Measurements from ENCODE around the gene REPS2.

REPS2 gene

DNA sequence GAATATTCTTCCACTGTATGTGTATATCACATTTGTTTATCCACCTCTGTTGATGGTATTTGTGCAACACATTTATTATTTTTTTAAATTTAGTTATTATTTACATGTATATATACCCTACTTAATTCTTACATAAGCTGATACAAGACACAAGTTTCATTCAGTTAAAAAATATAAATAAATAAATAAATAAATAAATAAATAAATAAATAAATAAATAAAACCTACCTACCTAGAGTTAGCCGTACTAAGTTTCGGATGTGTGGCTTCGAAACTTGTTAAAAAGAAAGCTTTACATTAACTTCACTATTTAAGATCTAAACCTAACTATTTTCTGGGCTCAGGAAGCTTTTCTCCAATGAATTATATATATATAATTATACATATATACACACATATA is 23.3 kb upstream of the REPS2 start:
- no peak overlapping the region for H4K8ac ChIP-seq (ENCODE audit: low read depth, low read length)
- no peak overlapping the region for H2BK120ac ChIP-seq (ENCODE audit: insufficient read depth, low read length, poor library complexity)
- H3K4me1 ChIP-seq (ENCODE audit: control insufficient read depth in 1 of 2, insufficient read depth in 2 of 2, low read length in 2 of 2): no peaks in the 10 kb centered on the region
- WGBS (ENCODE audit: extremely low coverage, insufficient coverage, insufficient read length): no CpG with 5 or more reads among the region's 3 CpGs
- no peak overlapping the region for H3K27ac ChIP-seq (ENCODE audit: low read depth, low read length)
- no peak overlapping the region for H3K4me2 ChIP-seq (ENCODE audit: low read length)
- H3K14ac ChIP-seq (ENCODE audit: low read length): no peak overlapping the region
- no peak overlapping the region for H2BK12ac ChIP-seq (ENCODE audit: low read length)
- H4K12ac ChIP-seq (ENCODE audit: low read depth, low read length): no peak overlapping the region
- H4K91ac ChIP-seq (ENCODE audit: low read depth, low read length): no peak overlapping the region
- H3K4ac ChIP-seq (ENCODE audit: low read depth, low read length): no peak overlapping the region
- H3K18ac ChIP-seq (ENCODE audit: low read length): no peak overlapping the region
- no peak overlapping the region for H2AFZ ChIP-seq (ENCODE audit: insufficient read depth, low read length, poor library complexity)
- H3K23ac ChIP-seq (ENCODE audit: low read length): no peak overlapping the region
- no peak overlapping the region for H3K9ac ChIP-seq (ENCODE audit: low read length)
- no peak overlapping the region for H2BK5ac ChIP-seq (ENCODE audit: low read depth, low read length, poor library complexity)
- no peaks in the 10 kb centered on the region for H3K79me1 ChIP-seq (ENCODE audit: low read length)
- DNase-seq: no peak
- H3K36me3 ChIP-seq (ENCODE audit: control insufficient read depth in 1 of 2, insufficient read depth in 2 of 2, low read length in 2 of 2): no peaks in the 10 kb centered on the region
- H3K79me2 ChIP-seq (ENCODE audit: control insufficient read depth, insufficient read depth, low read length, poor library complexity): no peaks in the 10 kb centered on the region
- H2AK5ac ChIP-seq (ENCODE audit: low read length): no peak overlapping the region
- H3K27me3 ChIP-seq (ENCODE audit: insufficient read depth, low read length): no peaks in the 10 kb centered on the region
- H3K4me3 ChIP-seq (ENCODE audit: low read depth, low read length): no peak overlapping the region
- H3K9me3 ChIP-seq (ENCODE audit: insufficient read depth, low read depth, low read length): no peaks in the 10 kb centered on the region

GRCh38 chrX:16924631-16925480 is 21.6 kb upstream of the REPS2 start:
- H3K18ac ChIP-seq (ENCODE audit: low read length): no peak overlapping the region
- WGBS (ENCODE audit: extremely low coverage, insufficient coverage, insufficient read length): no CpG with 5 or more reads among the region's 1 CpG
- H3K9ac ChIP-seq (ENCODE audit: low read length): no peak overlapping the region

DNA sequence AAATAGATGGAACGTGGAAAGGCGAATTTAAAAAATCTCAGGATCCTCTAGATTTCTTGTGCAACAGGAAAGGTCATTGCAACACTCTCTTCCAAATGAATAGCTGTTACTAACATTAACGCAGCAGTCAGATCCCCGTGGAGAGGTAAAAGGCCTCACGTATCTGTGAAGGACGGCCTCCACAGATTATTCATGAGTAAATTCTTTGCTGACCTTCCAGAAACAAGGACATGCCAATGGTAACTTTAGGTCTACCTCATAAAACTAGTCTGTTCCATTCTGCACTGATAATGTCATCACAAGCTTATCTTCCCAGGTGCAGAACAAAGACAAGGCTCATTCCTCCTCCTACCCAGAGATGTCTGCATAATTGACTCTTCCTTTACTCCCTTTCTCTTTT is 16.1 kb upstream of the REPS2 start:
- Histone ChIP-seq H3K4me1 (ENCODE audit: control insufficient read depth in 1 of 2, insufficient read depth in 2 of 2, low read length in 2 of 2) (no peaks in the 10 kb centered on the region), H2BK5ac (ENCODE audit: low read depth, low read length, poor library complexity) (no peak overlapping the region), H4K12ac (ENCODE audit: low read depth, low read length) (no peak overlapping the region), H4K91ac (ENCODE audit: low read depth, low read length) (no peak overlapping the region), H3K23ac (ENCODE audit: low read length) (no peak overlapping the region), H3K18ac (ENCODE audit: low read length) (no peak overlapping the region), H3K9ac (ENCODE audit: low read length) (no peak overlapping the region), H2AK5ac (ENCODE audit: low read length) (no peak overlapping the region), H3K4ac (ENCODE audit: low read depth, low read length) (no peak overlapping the region), H2BK120ac (ENCODE audit: insufficient read depth, low read length, poor library complexity) (no peak overlapping the region), H3K14ac (ENCODE audit: low read length) (no peak overlapping the region), H3K9me3 (ENCODE audit: insufficient read depth, low read depth, low read length) (no peaks in the 10 kb centered on the region), H3K27me3 (ENCODE audit: insufficient read depth, low read length) (no peaks in the 10 kb centered on the region), H4K8ac (ENCODE audit: low read depth, low read length) (no peak overlapping the region), H3K36me3 (ENCODE audit: control insufficient read depth in 1 of 2, insufficient read depth in 2 of 2, low read length in 2 of 2) (no peaks in the 10 kb centered on the region), H3K79me1 (ENCODE audit: low read length) (no peaks in the 10 kb centered on the region), H3K4me2 (ENCODE audit: low read length) (no peak overlapping the region), H3K27ac (ENCODE audit: low read depth, low read length) (no peak overlapping the region), H2BK12ac (ENCODE audit: low read length) (no peak overlapping the region), H3K79me2 (ENCODE audit: control insufficient read depth, insufficient read depth, low read length, poor library complexity) (no peaks in the 10 kb centered on the region), H3K4me3 (ENCODE audit: low read depth, low read length) (no peak overlapping the region), H2AFZ (ENCODE audit: insufficient read depth, low read length, poor library complexity) (no peak overlapping the region)
- no CpG with 5 or more reads among the region's 6 CpGs for WGBS (ENCODE audit: extremely low coverage, insufficient coverage, insufficient read length)
- peak; percentile 79 to 95 for DNase-seq

More at GRCh38 chrX:16924631-16925480, 21.6 kb upstream of the REPS2 start:
- H3K79me1 ChIP-seq (ENCODE audit: low read length): no peaks in the 10 kb centered on the region
- H2BK120ac ChIP-seq (ENCODE audit: insufficient read depth, low read length, poor library complexity): no peak overlapping the region
- H2AK5ac ChIP-seq (ENCODE audit: low read length): no peak overlapping the region
- H4K12ac ChIP-seq (ENCODE audit: low read depth, low read length): no peak overlapping the region
- no peak overlapping the region for H3K23ac ChIP-seq (ENCODE audit: low read length)
- no peak overlapping the region for H3K14ac ChIP-seq (ENCODE audit: low read length)
- no peak for DNase-seq
- no peak overlapping the region for H4K91ac ChIP-seq (ENCODE audit: low read depth, low read length)
- no peak overlapping the region for H3K27ac ChIP-seq (ENCODE audit: low read depth, low read length)
- H3K4me2 ChIP-seq (ENCODE audit: low read length): no peak overlapping the region
- no peak overlapping the region for H3K4ac ChIP-seq (ENCODE audit: low read depth, low read length)
- no peaks in the 10 kb centered on the region for H3K4me1 ChIP-seq (ENCODE audit: control insufficient read depth in 1 of 2, insufficient read depth in 2 of 2, low read length in 2 of 2)
- H3K36me3 ChIP-seq (ENCODE audit: control insufficient read depth in 1 of 2, insufficient read depth in 2 of 2, low read length in 2 of 2): no peaks in the 10 kb centered on the region
- no peaks in the 10 kb centered on the region for H3K9me3 ChIP-seq (ENCODE audit: insufficient read depth, low read depth, low read length)
- no peak overlapping the region for H2BK12ac ChIP-seq (ENCODE audit: low read length)
- H4K8ac ChIP-seq (ENCODE audit: low read depth, low read length): no peak overlapping the region
- no peak overlapping the region for H2BK5ac ChIP-seq (ENCODE audit: low read depth, low read length, poor library complexity)
- H3K27me3 ChIP-seq (ENCODE audit: insufficient read depth, low read length): no peaks in the 10 kb centered on the region
- H3K4me3 ChIP-seq (ENCODE audit: low read depth, low read length): no peak overlapping the region
- H3K79me2 ChIP-seq (ENCODE audit: control insufficient read depth, insufficient read depth, low read length, poor library complexity): no peaks in the 10 kb centered on the region
- no peak overlapping the region for H2AFZ ChIP-seq (ENCODE audit: insufficient read depth, low read length, poor library complexity)

- no peak overlapping the region for H2AFZ ChIP-seq (ENCODE audit: insufficient read depth, low read length, poor library complexity)
- no peak overlapping the region for H2AK5ac ChIP-seq (ENCODE audit: low read length)
- H3K4ac ChIP-seq (ENCODE audit: low read depth, low read length): no peak overlapping the region
- no peak overlapping the region for H3K4me2 ChIP-seq (ENCODE audit: low read length)
- H3K36me3 ChIP-seq (ENCODE audit: control insufficient read depth in 1 of 2, insufficient read depth in 2 of 2, low read length in 2 of 2): no peaks in the 10 kb centered on the region
- H3K23ac ChIP-seq (ENCODE audit: low read length): no peak overlapping the region
- H3K4me3 ChIP-seq (ENCODE audit: low read depth, low read length): no peak overlapping the region
- no peaks in the 10 kb centered on the region for H3K9me3 ChIP-seq (ENCODE audit: insufficient read depth, low read depth, low read length)
- H4K91ac ChIP-seq (ENCODE audit: low read depth, low read length): no peak overlapping the region
- H3K27ac ChIP-seq (ENCODE audit: low read depth, low read length): no peak overlapping the region
- peak in 1 of 2 donors; percentile 55 for DNase-seq
- no peak overlapping the region for H2BK120ac ChIP-seq (ENCODE audit: insufficient read depth, low read length, poor library complexity)
- H2BK12ac ChIP-seq (ENCODE audit: low read length): no peak overlapping the region
- H4K8ac ChIP-seq (ENCODE audit: low read depth, low read length): no peak overlapping the region
- H3K4me1 ChIP-seq (ENCODE audit: control insufficient read depth in 1 of 2, insufficient read depth in 2 of 2, low read length in 2 of 2): no peaks in the 10 kb centered on the region
- no peaks in the 10 kb centered on the region for H3K27me3 ChIP-seq (ENCODE audit: insufficient read depth, low read length)
- no peak overlapping the region for H3K18ac ChIP-seq (ENCODE audit: low read length)
- no peaks in the 10 kb centered on the region for H3K79me1 ChIP-seq (ENCODE audit: low read length)
- no peaks in the 10 kb centered on the region for H3K79me2 ChIP-seq (ENCODE audit: control insufficient read depth, insufficient read depth, low read length, poor library complexity)
- no peak overlapping the region for H4K12ac ChIP-seq (ENCODE audit: low read depth, low read length)
- H3K14ac ChIP-seq (ENCODE audit: low read length): no peak overlapping the region
- no peak overlapping the region for H3K9ac ChIP-seq (ENCODE audit: low read length)
- H2BK5ac ChIP-seq (ENCODE audit: low read depth, low read length, poor library complexity): no peak overlapping the region
- WGBS (ENCODE audit: extremely low coverage, insufficient coverage, insufficient read length): no CpG with 5 or more reads among the region's 3 CpGs
Observed at GRCh38 chrX:16931371-16931770, 15.1 kb upstream of the REPS2 start.

Data from trophoblast cell (in vitro differentiated cells and primary cell).